ENCODE measurements around the gene LIPT2. TPM values are rescaled to one million over a fixed set of nuclear protein-coding genes. Genes with fewer than 3 reads are reported as not detected.

The LIPT2 gene
- total RNA-seq, 1 donor from 2014 or later: 4.1 TPM

DNA sequence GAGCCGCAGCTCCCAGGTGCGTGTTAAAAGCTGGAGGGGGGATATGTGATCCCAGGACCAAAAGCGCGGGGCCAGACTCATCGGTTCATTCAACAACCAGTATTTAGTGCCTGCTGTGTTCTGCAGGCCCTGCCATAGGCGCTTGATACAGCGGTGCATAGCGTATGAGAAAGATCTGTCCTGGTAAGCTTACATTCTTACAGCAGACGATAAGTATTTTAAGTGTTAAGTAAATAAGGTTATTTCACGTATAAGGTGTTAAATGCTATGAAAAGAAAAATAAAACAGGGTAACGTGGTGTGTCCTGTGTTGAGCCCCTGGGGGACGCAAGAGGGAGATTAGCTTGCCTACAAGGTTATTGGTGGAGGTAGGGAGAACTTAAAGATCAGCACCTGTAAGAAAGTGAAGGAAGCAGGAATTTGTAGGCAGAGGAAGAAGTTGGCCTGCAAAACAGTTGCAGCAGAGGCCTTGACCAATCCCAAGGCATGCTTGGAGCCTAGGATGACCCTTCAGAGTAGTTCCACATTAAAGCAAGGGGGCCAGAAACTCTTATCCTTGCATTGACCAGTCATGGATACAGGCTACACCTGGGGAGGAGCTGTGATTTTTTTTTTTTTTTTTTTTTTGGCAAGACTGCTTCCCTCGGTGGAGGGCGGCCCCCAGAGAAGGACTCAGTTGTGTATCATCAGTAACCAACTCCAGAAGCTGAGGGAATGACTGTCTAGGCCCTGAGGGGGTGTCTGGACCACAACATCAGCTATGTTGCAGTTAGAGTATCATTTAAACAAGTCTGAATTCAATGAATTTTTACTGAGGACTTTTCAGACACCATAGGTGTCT is 487 bp upstream of the LIPT2 start:
- Mint-ChIP-seq H3K4me1 (peaks cover 19% of the 10 kb centered on the region), H3K27me3 (no peaks in the 10 kb centered on the region), H3K9me3 (peaks cover 4% of the 10 kb centered on the region), H3K4me3 (peak overlapping the region; percentile 85), H3K36me3 (ENCODE audit: low read depth) (peaks cover 11% of the 10 kb centered on the region), H3K27ac (peak overlapping the region; percentile 85)
- TF ChIP-seq, protein P1, sequence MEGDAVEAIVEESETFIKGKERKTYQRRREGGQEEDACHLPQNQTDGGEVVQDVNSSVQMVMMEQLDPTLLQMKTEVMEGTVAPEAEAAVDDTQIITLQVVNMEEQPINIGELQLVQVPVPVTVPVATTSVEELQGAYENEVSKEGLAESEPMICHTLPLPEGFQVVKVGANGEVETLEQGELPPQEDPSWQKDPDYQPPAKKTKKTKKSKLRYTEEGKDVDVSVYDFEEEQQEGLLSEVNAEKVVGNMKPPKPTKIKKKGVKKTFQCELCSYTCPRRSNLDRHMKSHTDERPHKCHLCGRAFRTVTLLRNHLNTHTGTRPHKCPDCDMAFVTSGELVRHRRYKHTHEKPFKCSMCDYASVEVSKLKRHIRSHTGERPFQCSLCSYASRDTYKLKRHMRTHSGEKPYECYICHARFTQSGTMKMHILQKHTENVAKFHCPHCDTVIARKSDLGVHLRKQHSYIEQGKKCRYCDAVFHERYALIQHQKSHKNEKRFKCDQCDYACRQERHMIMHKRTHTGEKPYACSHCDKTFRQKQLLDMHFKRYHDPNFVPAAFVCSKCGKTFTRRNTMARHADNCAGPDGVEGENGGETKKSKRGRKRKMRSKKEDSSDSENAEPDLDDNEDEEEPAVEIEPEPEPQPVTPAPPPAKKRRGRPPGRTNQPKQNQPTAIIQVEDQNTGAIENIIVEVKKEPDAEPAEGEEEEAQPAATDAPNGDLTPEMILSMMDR (IDR thresholded peaks at IDR 0.05): no peak
- ChIA-PET POLR2A (interaction anchor here (0.6 to 2.2 kb wide), 13 partner anchors 19 to 847 kb away, joined by 3 to 22 read pairs (median 5); partner anchors contain the start of genes C2CD3, PGM2L1, POLD3 and PPME1), CTCF (interaction anchor here (0.8 to 1.8 kb wide), 5 partner anchors 41 to 239 kb away, joined by 3 to 7 read pairs (median 4); partner anchors contain the start of gene PGM2L1)
- ATAC-seq (ENCODE audit: low read depth) (no peak), DNase-seq (no peak)
- intact Hi-C loops (cut with micrococcal nuclease): loop anchor here (1.0 to 5.0 kb wide), 7 partner anchors 41 to 707 kb away; partner anchors contain the start of genes MRPL48, NEU3, PGM2L1 and POLD3

DNA sequence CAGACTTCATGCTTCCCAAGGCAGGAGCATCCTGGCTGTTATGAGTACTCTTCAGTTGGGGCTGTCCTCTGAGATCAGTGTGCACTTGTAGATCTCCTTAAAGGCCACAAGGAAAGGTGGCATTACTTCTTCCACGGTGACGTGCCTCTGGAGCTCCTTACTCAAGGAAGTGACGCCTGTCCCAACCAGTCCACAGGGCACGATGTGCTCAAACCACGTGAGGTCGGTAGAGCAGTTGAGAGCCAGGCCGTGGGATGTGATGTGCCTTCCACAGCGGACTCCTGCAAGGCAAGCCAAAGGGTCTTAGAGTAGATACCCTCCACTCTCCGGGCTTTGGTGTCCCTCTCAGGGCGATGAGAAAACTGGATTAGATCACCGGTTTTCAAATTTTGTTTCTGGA is 1.4 kb downstream of the LIPT2 start:
- Mint-ChIP-seq H3K27me3 (no peaks in the 10 kb centered on the region), H3K4me3 (peak overlapping the region; percentile 15), H3K27ac (no peak overlapping the region), H3K36me3 (ENCODE audit: low read depth) (peaks cover 7% of the 10 kb centered on the region), H3K9me3 (no peaks in the 10 kb centered on the region), H3K4me1 (peaks cover 19% of the 10 kb centered on the region)
- no peak for ATAC-seq (ENCODE audit: low read depth)
- ChIA-PET POLR2A (interaction anchor here (2.2 kb wide), 1 partner anchor 93 kb away, joined by 22 read pairs; the partner anchor contains the start of gene PGM2L1), CTCF (no interaction called here)
- TF ChIP-seq, protein P1 (IDR thresholded peaks at IDR 0.05): no peak
- no peak for DNase-seq
- intact Hi-C loops (cut with micrococcal nuclease): loop anchor here (2.0 to 5.0 kb wide), 4 partner anchors 257 to 705 kb away; partner anchors contain the start of genes MRPL48, NEU3, RNF169 and SPCS2

DNA sequence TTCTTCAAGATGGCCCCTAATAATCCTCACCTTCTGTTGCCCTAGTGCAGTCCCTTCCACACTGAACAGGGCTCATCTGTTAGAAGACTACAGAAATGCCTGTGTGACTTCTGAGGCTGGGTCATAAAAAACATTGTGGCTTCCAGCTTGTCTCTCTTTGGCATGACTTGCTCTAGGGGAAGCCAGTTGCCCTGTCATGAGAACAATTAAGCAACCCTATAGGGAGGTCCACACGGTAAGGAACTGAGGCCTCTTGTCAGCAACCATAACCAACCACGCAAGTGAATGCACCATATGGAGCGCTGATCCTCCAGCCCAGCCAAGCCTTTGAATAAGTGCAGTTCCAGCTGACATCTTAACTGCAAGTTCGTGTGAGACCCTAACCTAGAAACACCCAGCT is 2.6 kb downstream of the LIPT2 start:
- CTCF ChIA-PET: no interaction called here
- TF ChIP-seq, protein P1 (IDR thresholded peaks at IDR 0.05): no peak

DNA sequence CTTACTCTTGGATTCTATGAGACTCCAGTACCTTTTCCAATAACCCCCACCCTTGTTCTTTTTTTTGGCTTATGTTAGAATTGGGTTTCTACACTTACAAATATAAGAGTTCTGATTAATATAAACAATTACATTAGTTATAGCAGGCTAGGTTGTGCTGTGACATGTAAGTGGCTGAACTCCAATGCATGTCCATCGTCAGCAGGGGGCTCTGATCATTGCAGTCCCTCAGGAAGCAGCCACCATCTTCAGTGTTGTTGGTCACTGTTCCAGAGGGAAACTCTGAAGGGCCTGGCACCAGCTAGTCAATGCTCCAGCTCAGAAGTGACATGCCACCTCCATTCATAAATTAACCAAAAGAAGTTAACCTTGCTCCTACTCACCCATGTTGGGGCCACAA is 5.6 kb downstream of the LIPT2 start:
- intact Hi-C loops (cut with micrococcal nuclease): no loop called here
- Mint-ChIP-seq H3K36me3 (ENCODE audit: low read depth) (peaks cover 4% of the 10 kb centered on the region), H3K27me3 (no peaks in the 10 kb centered on the region), H3K4me1 (peaks cover 9% of the 10 kb centered on the region), H3K9me3 (no peaks in the 10 kb centered on the region), H3K27ac (no peak overlapping the region), H3K4me3 (no peak overlapping the region)
- DNase-seq: no peak
- ChIA-PET POLR2A (no interaction called here), CTCF (no interaction called here)
- ATAC-seq (ENCODE audit: low read depth): no peak
- TF ChIP-seq, protein P1 (IDR thresholded peaks at IDR 0.05): no peak

More for the DNA sequence above, 2.6 kb downstream of the LIPT2 start:
- Mint-ChIP-seq H3K36me3 (ENCODE audit: low read depth) (peaks cover 4% of the 10 kb centered on the region), H3K4me3 (no peak overlapping the region), H3K27me3 (no peaks in the 10 kb centered on the region), H3K27ac (no peak overlapping the region), H3K9me3 (no peaks in the 10 kb centered on the region), H3K4me1 (peaks cover 19% of the 10 kb centered on the region)
- intact Hi-C loops (cut with micrococcal nuclease): loop anchor here (5.0 kb wide), 1 partner anchor 704 kb away; the partner anchor contains the start of gene MRPL48
- no peak for DNase-seq
- no peak for ATAC-seq (ENCODE audit: low read depth)
- POLR2A ChIA-PET: no interaction called here

DNA sequence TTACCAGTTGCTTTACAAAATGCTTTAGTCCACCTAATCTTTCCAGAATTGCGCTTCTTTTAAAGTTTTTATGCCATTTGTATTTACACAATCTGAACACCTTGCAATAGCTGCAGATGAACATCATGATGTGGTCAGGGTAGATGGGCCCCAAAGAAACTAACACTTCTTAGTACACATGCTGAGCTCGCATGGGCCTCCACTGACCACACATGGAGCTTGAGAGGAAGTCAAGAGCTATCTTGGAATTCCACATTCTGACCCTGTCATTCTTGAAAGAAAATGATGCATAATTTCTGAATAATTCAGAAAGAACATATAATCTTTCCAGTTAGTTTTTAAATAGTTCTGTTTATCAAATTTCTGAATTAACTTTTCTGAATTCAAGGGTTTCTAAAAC is 7.7 kb downstream of the LIPT2 start:
- TF ChIP-seq, protein P1 (IDR thresholded peaks at IDR 0.05): no peak
- ChIA-PET POLR2A (no interaction called here), CTCF (interaction anchor here (0.7 kb wide), 1 partner anchor 97 kb away, joined by 3 read pairs; no protein-coding TSS in a partner anchor)
- Mint-ChIP-seq H3K27me3 (no peaks in the 10 kb centered on the region), H3K27ac (no peak overlapping the region), H3K9me3 (no peaks in the 10 kb centered on the region), H3K4me3 (no peak overlapping the region), H3K4me1 (no peaks in the 10 kb centered on the region), H3K36me3 (ENCODE audit: low read depth) (peaks cover under 1% of the 10 kb centered on the region)
- ATAC-seq (ENCODE audit: low read depth) (no peak), DNase-seq (no peak)
- intact Hi-C loops (cut with micrococcal nuclease): no loop called here

All from activated B cell treated with CpG ODN at 0.5 μM for 24 hours (primary cell).